ENCODE data around the gene EID2B.

GRCh38 chr19:39507715-39508364, 24.8 kb downstream of the EID2B start:
- TF ChIP-seq CTCF (IDR thresholded peaks at IDR 0.05 in 2 of 3, conservative IDR thresholded peaks at IDR 0.05 in 1 of 3; ENCODE audit: control insufficient read depth in 2 of 3, extremely low read depth in 1 of 3, insufficient read depth in 1 of 3, low read depth in 3 of 3, low read length in 3 of 3) (no peak), RFX5 (IDR thresholded peaks at IDR 0.05; ENCODE audit: low read depth, low read length) (no peak), ZBTB33 (IDR thresholded peaks at IDR 0.05) (no peak), NRF1 (conservative IDR thresholded peaks at IDR 0.05; ENCODE audit: low read depth, low read length) (no peak), REST (IDR thresholded peaks at IDR 0.05; ENCODE audit: low read depth, low read length) (no peak), JUND (IDR thresholded peaks at IDR 0.05; ENCODE audit: low read depth, low read length) (no peak), ZNF274 (IDR thresholded peaks at IDR 0.05; ENCODE audit: insufficient read depth, insufficient read length) (no peak), MAX (IDR thresholded peaks at IDR 0.05; ENCODE audit: low read depth, low read length) (no peak), TCF12 (IDR thresholded peaks at IDR 0.05; ENCODE audit: low read depth, low read length) (no peak), USF1 (IDR thresholded peaks at IDR 0.05; ENCODE audit: borderline replicate concordance, extremely low read length, insufficient read depth, low read depth, low read length) (no peak), CREB1 (IDR thresholded peaks at IDR 0.05; ENCODE audit: low read depth) (no peak), TAF1 (IDR thresholded peaks at IDR 0.05; ENCODE audit: borderline replicate concordance, low read depth, low read length) (no peak), POLR2A (IDR thresholded peaks at IDR 0.05; ENCODE audit: low read depth, low read length) (no peak), ZNF207 (IDR thresholded peaks at IDR 0.05; ENCODE audit: borderline replicate concordance) (no peak)
